ENCODE data around the gene KIAA0753. TPM values are rescaled to one million over a fixed set of nuclear protein-coding genes. Genes with fewer than 3 reads are reported as not detected.
"Not testable (repeated sequence)": the region's sequence is repeated elsewhere in the genome, so short reads cannot be mapped to it uniquely, and the experiment has no call there.

KIAA0753 gene
- total RNA-seq, 1 donor from 2014 or later, result 24.7 TPM

- ChIA-PET CTCF (interaction anchor here (0.9 to 1.1 kb wide), 3 partner anchors 8 to 404 kb away, joined by 3 to 6 read pairs (median 3); no protein-coding TSS in a partner anchor), POLR2A (interaction anchor here (1.2 kb wide), 1 partner anchor 40 kb away, joined by 3 read pairs; a partner anchor contains a TSS)
- intact Hi-C loops (cut with micrococcal nuclease), result no loop called here
- no peak overlapping the region for H3K4me3 Mint-ChIP-seq
- DNase-seq (no peak), ATAC-seq (ENCODE audit: low read depth) (peak; percentile 64)
- H3K36me3 Mint-ChIP-seq (ENCODE audit: low read depth), result peaks cover 73% of the 10 kb centered on the region
- H3K4me1 Mint-ChIP-seq, result peaks cover 12% of the 10 kb centered on the region
- H3K27me3 Mint-ChIP-seq, result no peaks in the 10 kb centered on the region
- peak overlapping the region; percentile 55 for H3K27ac Mint-ChIP-seq
- no peak for TF ChIP-seq CTCF (IDR thresholded peaks at IDR 0.05)
- H3K9me3 Mint-ChIP-seq, result no peaks in the 10 kb centered on the region
Observed at GRCh38 chr17:6599364-6599763, 41.1 kb downstream of the KIAA0753 start.

- Mint-ChIP-seq H3K4me3 (no peak overlapping the region), H3K27me3 (no peaks in the 10 kb centered on the region), H3K27ac (no peak overlapping the region), H3K36me3 (ENCODE audit: low read depth) (peaks cover 75% of the 10 kb centered on the region), H3K4me1 (peaks cover 12% of the 10 kb centered on the region), H3K9me3 (no peaks in the 10 kb centered on the region)
- TF ChIP-seq CTCF (IDR thresholded peaks at IDR 0.05), result no peak
- ChIA-PET POLR2A (no interaction called here), CTCF (interaction anchor here (1.2 kb wide), 1 partner anchor 125 kb away, joined by 3 read pairs; no protein-coding TSS in a partner anchor)
- ATAC-seq (ENCODE audit: low read depth), result no peak
- no peak for DNase-seq
- intact Hi-C loops (cut with micrococcal nuclease), result no loop called here
Observed at GRCh38 chr17:6597727-6598126, 42.8 kb downstream of the KIAA0753 start.

- Mint-ChIP-seq H3K36me3 (ENCODE audit: low read depth) (peaks cover 76% of the 10 kb centered on the region), H3K27ac (no peak overlapping the region), H3K27me3 (no peaks in the 10 kb centered on the region), H3K4me1 (peaks cover 12% of the 10 kb centered on the region), H3K4me3 (no peak overlapping the region), H3K9me3 (no peaks in the 10 kb centered on the region)
- ChIA-PET CTCF (no interaction called here), POLR2A (no interaction called here)
- DNase-seq (no peak), ATAC-seq (ENCODE audit: low read depth) (no peak)
- intact Hi-C loops (cut with micrococcal nuclease), result no loop called here
- no peak for TF ChIP-seq CTCF (IDR thresholded peaks at IDR 0.05)
Observed at GRCh38 chr17:6596941-6597340, 43.6 kb downstream of the KIAA0753 start.

GRCh38 chr17:6596511-6596910 is 44.0 kb downstream of the KIAA0753 start:
- H3K4me3 Mint-ChIP-seq, result no peak overlapping the region
- H3K27ac Mint-ChIP-seq, result no peak overlapping the region
- DNase-seq (no peak), ATAC-seq (ENCODE audit: low read depth) (no peak)
- TF ChIP-seq CTCF (IDR thresholded peaks at IDR 0.05), result no peak
- intact Hi-C loops (cut with micrococcal nuclease), result no loop called here
- peaks cover 12% of the 10 kb centered on the region for H3K4me1 Mint-ChIP-seq
- ChIA-PET CTCF (no interaction called here), POLR2A (no interaction called here)
- no peaks in the 10 kb centered on the region for H3K9me3 Mint-ChIP-seq
- H3K36me3 Mint-ChIP-seq (ENCODE audit: low read depth), result peaks cover 76% of the 10 kb centered on the region
- H3K27me3 Mint-ChIP-seq, result no peaks in the 10 kb centered on the region

GRCh38 chr17:6596081-6596480 is 44.4 kb downstream of the KIAA0753 start:
- intact Hi-C loops (cut with micrococcal nuclease), result no loop called here
- TF ChIP-seq CTCF (IDR thresholded peaks at IDR 0.05), result no peak
- ATAC-seq (ENCODE audit: low read depth) (no peak), DNase-seq (no peak)
- peaks cover 78% of the 10 kb centered on the region for H3K36me3 Mint-ChIP-seq (ENCODE audit: low read depth)
- no peak overlapping the region for H3K4me3 Mint-ChIP-seq
- H3K27me3 Mint-ChIP-seq, result no peaks in the 10 kb centered on the region
- no peak overlapping the region for H3K27ac Mint-ChIP-seq
- H3K9me3 Mint-ChIP-seq, result no peaks in the 10 kb centered on the region
- ChIA-PET CTCF (no interaction called here), POLR2A (no interaction called here)
- H3K4me1 Mint-ChIP-seq, result peaks cover 12% of the 10 kb centered on the region

GRCh38 chr17:6593371-6593770 is 47.1 kb downstream of the KIAA0753 start:
- H3K27me3 Mint-ChIP-seq; intact Hi-C loops (cut with micrococcal nuclease); H3K4me1 Mint-ChIP-seq; POLR2A ChIA-PET; ATAC-seq (ENCODE audit: low read depth); H3K27ac Mint-ChIP-seq; H3K9me3 Mint-ChIP-seq; H3K4me3 Mint-ChIP-seq; CTCF ChIA-PET; DNase-seq: not testable (repeated sequence)
- H3K36me3 Mint-ChIP-seq (ENCODE audit: low read depth), result peaks cover 83% of the 10 kb centered on the region

All from activated B cell treated with CpG ODN at 0.5 μM for 24 hours (primary cell).